HuH-7.5 (cell line): ENCODE data around the gene MCM9.

ENCODE experiments used
- DNase-seq: peaks from one replicate; pipeline ENCODE4 v3.0.0; 2011; ENCODE audit warnings: low spot score

The MCM9 gene

GRCh38 chr6:118932421-118932820, 2.5 kb downstream of the MCM9 start:
- no peak for DNase-seq

GRCh38 chr6:118931436-118931835, 3.5 kb downstream of the MCM9 start:
- no peak for DNase-seq

GRCh38 chr6:118930680-118931079, 4.3 kb downstream of the MCM9 start:
- DNase-seq, result no peak

GRCh38 chr6:118923035-118923434, 11.9 kb downstream of the MCM9 start:
- no peak for DNase-seq

GRCh38 chr6:118921084-118921483, 13.9 kb downstream of the MCM9 start:
- DNase-seq, result no peak

GRCh38 chr6:118918329-118918725, 16.6 kb downstream of the MCM9 start:
- DNase-seq, result no peak

- no peak for DNase-seq
Observed at GRCh38 chr6:118917546-118918328, 17.2 kb downstream of the MCM9 start.

- DNase-seq, result no peak
Observed at GRCh38 chr6:118914598-118914997, 20.4 kb downstream of the MCM9 start.

GRCh38 chr6:118913161-118913560, 21.8 kb downstream of the MCM9 start:
- DNase-seq, result no peak

GRCh38 chr6:118912646-118913045, 22.3 kb downstream of the MCM9 start:
- no peak for DNase-seq

- no peak for DNase-seq
Observed at GRCh38 chr6:118908441-118908840, 26.5 kb downstream of the MCM9 start.

- DNase-seq, result no peak
Observed at GRCh38 chr6:118905851-118906250, 29.1 kb downstream of the MCM9 start.

GRCh38 chr6:118905084-118905483, 29.9 kb downstream of the MCM9 start:
- no peak for DNase-seq

GRCh38 chr6:118903691-118904090, 31.3 kb downstream of the MCM9 start:
- no peak for DNase-seq

GRCh38 chr6:118903138-118903537, 31.8 kb downstream of the MCM9 start:
- no peak for DNase-seq

GRCh38 chr6:118902726-118903125, 32.2 kb downstream of the MCM9 start:
- DNase-seq, result no peak

- DNase-seq, result no peak
Observed at GRCh38 chr6:118899948-118900347, 35.0 kb downstream of the MCM9 start.

- no peak for DNase-seq
Observed at GRCh38 chr6:118897386-118897785, 37.6 kb downstream of the MCM9 start.

GRCh38 chr6:118896339-118897136, 38.4 kb downstream of the MCM9 start:
- peak; percentile 24 for DNase-seq

GRCh38 chr6:118895859-118896258, 39.1 kb downstream of the MCM9 start:
- no peak for DNase-seq

GRCh38 chr6:118895261-118895560, 39.7 kb downstream of the MCM9 start:
- no peak for DNase-seq

GRCh38 chr6:118894425-118895260, 40.3 kb downstream of the MCM9 start:
- peak; percentile 26 for DNase-seq
